ENCODE results near the gene EGLN3. TPM values are rescaled to one million over a fixed set of nuclear protein-coding genes. Genes with fewer than 3 reads are reported as not detected.
"Not testable (repeated sequence)": the region's sequence is repeated elsewhere in the genome, so short reads cannot be mapped to it uniquely, and the experiment has no call there.

The EGLN3 gene
- total RNA-seq, 1 donor from 2014 or later, result 51.0 TPM

DNA sequence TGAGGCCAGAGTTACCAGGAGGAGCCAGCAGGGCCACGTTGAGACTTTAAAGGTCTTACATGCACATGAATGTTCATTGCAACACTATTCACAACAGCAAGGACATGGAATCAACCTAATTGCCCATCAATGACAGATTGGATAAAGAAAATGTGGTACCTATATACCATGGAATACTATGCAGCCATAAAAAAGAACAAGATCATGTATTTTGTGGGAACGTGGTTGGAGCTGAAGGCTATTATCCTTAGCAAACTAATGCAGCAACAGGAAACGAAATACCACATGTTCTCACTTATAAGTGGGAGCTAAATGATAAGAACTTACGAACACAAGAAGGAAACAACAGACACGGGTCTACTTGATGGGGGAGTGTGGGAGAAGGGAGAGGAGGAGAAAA lies 11.6 kb upstream of the EGLN3 start:
- intact Hi-C loops (cut with micrococcal nuclease), result not testable (repeated sequence)

DNA sequence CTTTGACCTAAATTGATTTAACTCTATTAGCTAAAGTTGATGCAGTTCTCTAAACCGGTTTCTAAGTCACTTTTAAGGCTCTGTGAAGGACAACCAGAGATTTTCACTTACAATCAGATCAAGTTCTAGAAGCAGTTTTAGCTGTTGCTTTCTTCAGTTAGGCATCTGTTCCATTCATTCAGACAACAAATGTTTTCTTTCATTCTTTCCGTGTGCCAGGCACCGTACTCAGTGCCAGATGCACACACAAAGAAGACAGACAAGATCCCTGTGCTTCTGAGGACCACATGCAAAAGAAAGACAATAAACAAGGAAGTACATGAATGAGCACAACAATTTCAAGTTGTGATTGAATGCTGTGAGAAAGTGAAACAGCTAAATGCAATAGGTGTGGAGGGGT lies 11.1 kb upstream of the EGLN3 start:
- intact Hi-C loops (cut with micrococcal nuclease), result no loop called here

DNA sequence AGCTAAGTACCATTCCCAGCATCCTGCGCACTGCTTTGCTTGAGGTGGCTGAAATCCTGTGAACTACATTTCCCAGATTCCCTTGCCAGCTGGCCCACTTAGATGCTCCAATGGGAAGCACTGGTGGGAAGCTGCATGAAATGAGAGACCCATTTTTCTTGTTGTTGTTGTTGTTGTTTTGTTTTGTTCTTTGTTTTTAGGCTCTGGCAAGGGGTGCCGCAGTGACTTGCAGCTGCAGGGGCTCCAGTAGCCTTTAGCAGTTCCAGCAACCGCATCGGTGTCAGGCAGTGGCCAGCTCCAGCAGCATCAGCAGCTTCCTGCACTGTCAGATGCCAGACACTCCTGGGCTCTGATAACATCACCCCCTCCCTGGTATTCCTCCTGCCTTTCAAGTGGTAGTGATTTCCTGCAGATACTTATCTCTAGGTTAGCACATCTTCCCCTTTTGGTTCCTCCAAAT lies 8.8 kb upstream of the EGLN3 start:
- intact Hi-C loops (cut with micrococcal nuclease), result loop anchor here (10.0 kb wide), 1 partner anchor 575 kb away; the partner anchor contains the start of gene EAPP

DNA sequence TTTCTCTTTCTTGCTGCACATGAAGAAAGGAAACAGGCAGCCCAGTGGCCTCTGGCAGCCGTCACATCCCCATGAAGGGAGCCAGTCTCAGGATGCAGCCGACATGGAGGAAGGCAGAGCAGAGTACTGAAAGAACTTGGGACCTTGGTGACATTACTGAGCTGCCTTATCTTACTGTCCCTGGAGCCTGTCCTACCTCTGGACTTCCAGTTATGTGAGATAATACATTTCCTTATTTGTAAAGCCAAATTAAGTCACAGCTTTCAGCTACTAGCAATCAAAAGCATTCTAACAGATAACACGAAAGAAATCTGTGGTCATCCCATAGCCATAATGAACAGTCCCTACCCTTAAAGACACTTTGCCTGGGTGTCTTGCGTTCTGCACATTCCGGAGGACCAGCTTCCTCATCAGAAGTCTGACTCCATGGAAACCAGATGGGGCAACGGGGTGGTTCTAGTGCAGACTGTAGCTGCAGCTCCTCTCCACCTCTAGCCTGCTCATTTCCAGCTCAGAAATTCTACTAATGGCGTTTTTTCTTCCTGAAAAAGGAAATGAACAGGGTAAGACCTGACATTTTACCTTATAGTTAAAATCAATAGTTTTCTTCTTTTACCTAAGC lies 7.8 kb upstream of the EGLN3 start:
- intact Hi-C loops (cut with micrococcal nuclease), result loop anchor here (10.0 kb wide), 1 partner anchor 576 kb away; the partner anchor contains the start of gene EAPP

DNA sequence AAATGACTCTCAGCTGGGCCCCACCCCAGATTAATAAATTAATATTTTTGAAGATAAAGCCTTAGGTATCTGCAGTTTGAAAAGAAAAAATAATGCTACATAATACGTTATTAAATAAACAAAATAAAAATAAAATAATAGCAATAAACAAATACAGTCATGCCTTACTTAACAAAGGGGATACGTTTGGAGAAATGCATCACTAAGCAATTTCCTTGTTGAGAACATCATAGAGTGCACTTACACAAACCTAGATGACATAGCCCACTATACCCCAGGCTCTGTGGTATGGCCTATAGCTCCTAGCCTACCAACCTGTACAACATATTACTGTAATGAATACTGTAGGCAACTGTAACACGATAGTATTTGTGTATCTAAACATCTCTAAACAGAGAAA lies 7.1 kb upstream of the EGLN3 start:
- intact Hi-C loops (cut with micrococcal nuclease), result loop anchor here (10.0 kb wide), 1 partner anchor 577 kb away; the partner anchor contains the start of gene EAPP

DNA sequence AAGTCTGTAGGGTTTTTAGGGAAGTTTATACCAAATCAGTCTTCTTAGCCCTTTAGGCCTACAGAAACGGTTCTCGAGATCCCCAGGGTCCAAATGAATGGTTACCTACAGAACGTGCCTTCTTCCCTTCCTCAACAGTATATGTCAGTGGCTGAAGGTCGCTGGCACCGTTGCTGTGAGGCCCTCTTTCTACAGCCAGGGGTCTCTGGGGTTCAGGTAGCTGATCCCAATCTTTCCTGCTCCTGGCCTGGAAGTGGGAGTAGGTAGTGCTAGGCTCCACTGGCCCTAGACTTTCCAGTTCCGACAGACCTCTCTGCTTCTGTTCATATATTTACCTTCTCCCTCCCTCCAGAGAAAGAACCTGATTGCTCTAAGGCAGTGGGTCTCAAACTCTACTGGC lies 6.4 kb upstream of the EGLN3 start:
- intact Hi-C loops (cut with micrococcal nuclease), result loop anchor here (10.0 kb wide), 1 partner anchor 578 kb away; the partner anchor contains the start of gene EAPP

DNA sequence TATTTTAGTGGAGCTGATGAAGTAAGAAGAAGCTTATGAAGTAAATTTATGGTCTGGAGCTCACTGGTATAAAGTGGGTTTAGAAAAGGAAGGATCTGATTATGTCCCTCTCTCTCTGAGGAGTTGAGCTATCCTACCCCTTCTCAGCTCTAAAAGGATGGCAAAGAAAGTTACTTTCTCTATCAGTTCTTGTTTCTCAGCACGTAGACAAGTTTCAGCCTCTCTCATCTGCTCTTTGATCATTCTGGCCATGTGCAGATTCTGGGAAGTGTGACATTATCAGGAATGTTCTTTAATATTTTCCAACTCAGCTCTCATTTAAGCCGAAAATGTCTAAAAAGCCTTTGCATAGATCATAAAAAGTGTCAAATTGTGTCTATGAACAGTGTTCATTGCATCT lies 5.8 kb upstream of the EGLN3 start:
- intact Hi-C loops (cut with micrococcal nuclease), result loop anchor here (10.0 kb wide), 1 partner anchor 578 kb away; the partner anchor contains the start of gene EAPP

DNA sequence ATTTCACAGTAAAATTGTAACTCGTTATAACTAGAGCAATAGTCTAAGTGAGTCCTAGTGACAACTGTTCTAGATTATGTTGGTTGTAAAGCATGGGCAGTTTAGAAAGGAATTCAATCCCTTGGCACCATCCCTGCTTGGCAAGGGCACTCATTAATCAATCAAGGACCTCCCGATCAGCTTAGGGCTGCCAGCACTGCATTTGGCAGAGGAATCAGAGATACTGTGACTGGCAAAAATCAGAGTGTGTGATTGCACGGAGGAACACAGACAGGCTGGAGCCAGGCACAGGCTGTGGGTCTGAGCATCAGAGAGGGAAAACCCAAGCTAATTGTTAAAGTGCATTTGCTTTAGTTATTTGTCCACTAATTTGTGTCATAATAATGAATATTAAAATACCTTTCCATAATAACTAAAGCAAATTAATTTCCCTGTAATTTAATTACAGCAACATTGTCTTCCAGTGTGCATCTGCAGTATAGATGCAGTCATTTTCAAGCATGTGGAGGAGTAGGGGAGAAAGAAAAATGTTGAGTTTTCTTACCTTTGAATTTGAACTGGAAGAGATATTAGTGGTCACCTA lies 3.2 kb upstream of the EGLN3 start:
- intact Hi-C loops (cut with micrococcal nuclease), result loop anchor here (5.0 to 10.0 kb wide), 4 partner anchors 63 to 581 kb away; partner anchors contain the start of gene EAPP

DNA sequence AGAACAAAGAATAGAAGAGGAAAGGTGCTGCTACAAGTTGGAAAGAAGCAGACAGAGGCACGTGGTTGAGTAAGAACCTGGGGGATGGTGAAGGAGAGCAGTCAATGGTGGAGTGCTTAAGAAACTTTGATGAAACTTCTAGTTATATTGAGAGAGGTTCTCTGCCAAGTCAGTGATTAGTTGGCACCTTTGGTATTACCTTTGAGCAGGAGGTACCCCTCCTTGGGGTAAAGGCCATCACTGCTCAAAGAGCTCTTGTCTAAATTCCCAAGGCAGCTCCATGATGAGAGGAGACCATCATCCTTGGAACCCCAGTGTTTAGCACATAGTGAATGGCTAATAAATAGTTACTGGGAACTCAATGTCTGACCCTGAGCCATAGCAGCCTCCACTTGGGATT lies 1.7 kb upstream of the EGLN3 start:
- intact Hi-C loops (cut with micrococcal nuclease), result loop anchor here (5.0 to 10.0 kb wide), 4 partner anchors 65 to 582 kb away; partner anchors contain the start of gene EAPP

DNA sequence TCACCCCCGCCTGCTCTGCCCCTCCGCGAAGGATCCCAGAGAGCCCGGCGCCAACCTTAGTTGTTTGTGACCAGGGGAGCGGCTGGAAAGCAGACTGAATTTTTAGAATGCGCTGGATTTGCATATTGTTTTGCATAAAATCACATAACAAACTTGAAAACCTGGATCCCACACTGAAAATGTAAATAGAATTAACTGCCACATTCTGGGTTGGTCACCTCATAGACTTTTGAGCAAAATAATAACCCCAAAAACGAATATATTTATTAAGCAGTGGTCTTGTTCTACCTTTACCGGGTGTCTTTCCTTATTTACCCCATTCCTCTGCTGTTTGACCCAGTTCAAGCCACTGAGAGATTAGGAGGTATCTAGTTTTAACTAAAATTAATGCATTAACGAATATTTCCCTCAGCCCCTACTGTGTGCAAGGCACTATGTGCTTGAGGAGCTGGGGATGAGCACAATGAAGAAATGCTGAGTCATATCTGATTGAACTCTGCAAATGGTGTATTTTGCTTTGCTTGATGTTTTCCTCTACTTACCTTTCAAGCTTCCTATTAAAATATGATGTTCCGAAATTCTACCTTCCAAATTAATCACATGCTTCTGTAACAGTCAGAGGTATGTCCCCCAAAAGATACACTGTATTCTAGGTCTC lies 438 bp upstream of the EGLN3 start:
- intact Hi-C loops (cut with micrococcal nuclease), result loop anchor here (2.0 to 10.0 kb wide), 5 partner anchors 66 to 583 kb away; partner anchors contain the start of genes EAPP and SPTSSA

DNA sequence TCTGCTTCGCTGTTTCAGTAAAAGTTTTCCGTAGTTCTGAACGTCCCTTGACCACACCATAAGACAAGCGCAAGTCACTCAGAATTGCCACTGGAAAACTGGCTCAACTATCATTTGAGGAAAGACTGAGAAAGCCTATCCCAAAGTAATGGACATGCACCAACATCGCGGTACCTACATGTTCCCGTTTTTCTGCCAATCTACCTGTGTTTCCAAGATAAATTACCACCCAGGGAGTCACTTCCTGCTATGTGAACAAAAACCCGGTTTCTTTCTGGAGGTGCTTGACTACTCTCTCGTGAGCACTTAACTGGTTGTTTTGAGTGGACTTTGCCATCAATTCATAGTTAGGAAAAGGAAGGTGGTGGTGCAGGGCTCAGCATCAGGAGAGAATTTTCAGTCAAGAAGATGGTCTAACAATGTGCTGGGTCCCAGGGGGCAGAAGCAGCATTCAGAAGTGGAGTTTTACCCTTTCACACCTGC lies 1.4 kb downstream of the EGLN3 start:
- intact Hi-C loops (cut with micrococcal nuclease), result loop anchor here (2.0 to 10.0 kb wide), 3 partner anchors 115 to 278 kb away; no protein-coding TSS in a partner anchor

DNA sequence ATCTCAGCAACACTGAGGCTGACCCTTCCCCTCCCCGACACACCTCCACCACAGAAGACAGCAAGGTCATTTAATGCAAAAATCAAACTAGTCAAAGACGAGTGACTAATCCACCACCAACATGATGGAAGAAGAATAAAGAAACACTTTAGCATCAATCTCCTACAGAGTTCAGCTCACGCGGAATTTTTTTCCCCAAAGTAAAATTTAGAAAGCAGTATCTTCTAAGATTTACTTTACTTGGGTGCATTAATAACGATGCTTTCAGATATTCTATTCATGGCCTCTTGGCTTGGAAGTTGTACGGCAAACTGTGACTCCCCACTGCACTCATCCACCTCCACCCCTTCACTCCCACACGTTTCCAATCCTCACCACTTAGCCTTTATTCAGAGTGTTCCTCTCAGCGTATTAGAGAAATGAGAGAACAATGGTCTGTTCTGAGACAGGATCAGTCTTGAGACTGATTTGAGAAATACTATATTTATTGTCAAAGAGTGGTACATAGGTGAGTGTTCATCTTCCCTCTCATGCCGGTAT lies 1.9 kb downstream of the EGLN3 start:
- intact Hi-C loops (cut with micrococcal nuclease), result loop anchor here (2.0 to 10.0 kb wide), 3 partner anchors 114 to 278 kb away; no protein-coding TSS in a partner anchor

DNA sequence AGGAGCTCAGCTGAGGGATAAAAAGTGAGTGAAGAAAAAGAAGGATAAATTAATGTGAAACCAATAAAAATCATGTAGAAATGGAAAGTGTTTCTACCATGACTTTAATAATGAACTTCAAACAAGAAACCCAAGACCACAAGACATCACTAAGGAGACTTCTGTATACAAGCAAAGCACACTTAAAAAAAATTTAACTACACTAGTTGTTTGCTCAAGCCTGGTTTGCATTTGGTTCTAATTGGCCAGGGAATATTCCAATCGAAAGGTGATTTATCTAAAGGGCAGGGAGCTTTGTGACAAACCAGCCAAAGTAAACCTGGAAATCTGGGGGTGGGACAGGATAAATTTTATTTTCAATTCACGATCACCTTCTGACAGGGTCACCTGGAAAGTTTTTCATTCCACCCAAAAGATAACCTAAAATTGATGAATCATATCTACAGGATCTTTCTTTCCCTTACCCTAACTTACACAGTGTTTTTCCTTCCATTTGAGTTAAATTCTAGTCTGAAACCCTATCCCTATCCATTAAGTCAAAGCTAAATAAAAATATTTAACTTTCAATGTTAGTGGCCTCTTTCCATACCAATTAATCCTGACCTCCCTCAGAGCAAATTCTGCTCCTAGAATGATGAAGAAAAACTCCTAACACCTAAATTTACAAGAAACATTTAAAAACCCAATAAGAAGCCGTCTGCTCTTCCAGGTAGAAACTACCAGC lies 2.6 kb downstream of the EGLN3 start:
- intact Hi-C loops (cut with micrococcal nuclease), result loop anchor here (2.0 to 10.0 kb wide), 3 partner anchors 114 to 279 kb away; no protein-coding TSS in a partner anchor

DNA sequence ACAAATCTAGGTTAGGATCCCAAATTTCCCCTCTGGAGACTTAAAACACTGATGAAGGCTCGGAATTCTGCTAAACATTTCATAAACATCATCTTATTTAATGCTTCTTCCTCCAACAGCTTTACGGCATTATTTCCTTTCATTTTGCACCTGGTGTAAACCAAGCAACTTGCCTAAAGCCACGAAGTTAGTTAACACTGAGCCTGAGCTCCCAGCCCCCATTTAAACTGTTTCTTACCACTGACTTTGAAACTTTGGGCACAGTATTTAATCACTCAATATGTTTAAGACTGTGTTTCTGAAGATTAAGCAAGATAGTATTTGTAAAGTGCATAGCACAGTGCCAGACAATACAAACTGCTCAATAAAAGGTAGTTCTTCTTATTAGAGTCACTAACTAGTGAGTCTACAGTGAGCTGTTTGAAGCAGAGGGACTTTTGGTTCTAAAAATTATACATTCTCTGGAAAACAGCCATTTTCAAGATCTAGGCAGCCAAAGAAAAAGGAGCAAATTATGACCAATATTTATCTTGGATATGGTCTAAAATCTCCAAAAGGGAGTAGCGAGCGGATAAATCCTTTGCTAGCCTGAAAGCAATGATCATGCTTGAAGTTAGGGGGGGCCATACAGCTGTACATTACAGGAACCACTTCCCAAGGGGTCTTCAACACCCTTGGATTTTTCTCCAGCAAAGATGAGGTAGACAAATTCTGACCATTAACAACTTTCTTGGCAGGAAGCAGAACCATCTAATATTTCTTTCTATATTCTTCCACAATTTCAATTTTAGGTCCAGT lies 4.0 kb downstream of the EGLN3 start:
- intact Hi-C loops (cut with micrococcal nuclease), result loop anchor here (5.0 to 10.0 kb wide), 2 partner anchors 112 to 280 kb away; no protein-coding TSS in a partner anchor

DNA sequence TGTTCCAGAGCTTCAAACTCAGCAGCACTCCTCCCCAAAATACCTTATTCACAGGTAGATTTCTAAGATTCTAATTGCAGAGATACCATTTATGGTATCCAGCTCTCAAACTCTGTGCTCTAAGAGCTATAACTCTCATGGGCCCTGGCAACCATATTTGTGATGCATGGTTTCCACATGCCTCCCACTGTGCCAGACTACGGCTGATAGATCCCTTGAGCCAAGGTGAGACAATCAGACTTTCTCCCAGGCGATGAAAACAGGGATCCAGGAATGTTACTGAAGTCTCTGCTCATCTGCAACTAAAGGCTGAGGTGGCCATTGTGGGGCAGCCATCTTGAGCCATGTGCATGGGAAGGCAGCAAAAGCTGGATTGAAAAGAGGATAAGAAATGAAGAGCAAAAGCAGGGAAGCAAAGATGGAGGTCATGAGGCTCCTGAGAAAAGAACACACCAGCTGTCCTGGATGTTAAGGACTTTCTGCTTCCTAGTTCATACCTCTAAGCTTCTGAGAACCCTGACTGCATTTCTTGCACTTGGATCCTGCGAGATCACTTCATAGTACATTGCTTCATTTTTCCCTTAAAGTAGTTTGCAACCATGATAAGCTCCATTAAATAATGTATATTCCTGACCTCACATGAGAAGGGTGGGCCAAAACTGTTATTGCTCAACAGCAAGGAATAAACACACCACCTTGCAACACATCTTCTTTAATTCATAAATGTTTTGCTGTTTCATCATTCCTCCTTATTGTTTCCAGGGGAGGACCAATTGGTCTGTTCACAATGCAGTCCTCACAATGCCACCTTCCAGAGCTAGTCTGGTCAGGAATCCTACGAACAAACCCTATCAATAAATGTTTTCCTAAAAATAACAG lies 5.4 kb downstream of the EGLN3 start:
- intact Hi-C loops (cut with micrococcal nuclease), result loop anchor here (5.0 to 10.0 kb wide), 2 partner anchors 111 to 282 kb away; no protein-coding TSS in a partner anchor

DNA sequence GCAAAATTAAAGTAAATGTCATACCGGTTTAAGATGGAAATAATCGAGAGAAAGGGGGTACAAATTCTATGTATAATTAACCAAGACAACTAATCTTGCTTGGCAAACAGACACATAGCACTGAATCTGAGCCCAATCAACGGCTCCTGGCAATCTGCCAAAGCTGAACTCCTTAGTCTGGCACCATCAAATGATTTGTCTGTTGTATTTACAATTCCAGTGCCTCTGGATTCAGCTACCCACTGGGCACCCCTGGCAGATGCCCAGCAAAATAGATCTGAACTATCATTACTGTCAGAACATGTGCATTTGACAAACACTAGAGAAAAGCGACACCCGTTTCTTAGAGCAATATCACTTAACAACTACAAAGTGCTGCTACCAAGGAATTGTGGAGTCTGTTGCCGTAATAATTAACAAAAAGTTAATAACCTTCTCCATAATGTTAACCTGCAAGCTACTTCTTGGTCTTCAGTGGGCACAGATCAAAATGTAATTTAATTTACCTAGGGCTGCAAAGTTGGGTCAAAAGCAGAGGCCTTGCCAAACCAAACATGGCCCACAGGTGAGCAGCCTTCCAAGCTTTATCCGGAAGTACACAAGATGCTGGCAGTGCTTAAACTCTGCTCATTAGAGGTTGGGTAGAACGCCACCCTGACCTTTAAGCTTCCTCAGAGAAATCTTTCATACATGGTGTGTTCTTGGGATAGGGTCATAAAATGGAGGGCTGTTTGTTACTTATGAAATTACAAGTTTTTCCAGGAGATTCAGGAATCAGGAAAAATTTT lies 7.6 kb downstream of the EGLN3 start:
- intact Hi-C loops (cut with micrococcal nuclease), result loop anchor here (10.0 kb wide), 1 partner anchor 108 kb away; no protein-coding TSS in a partner anchor

DNA sequence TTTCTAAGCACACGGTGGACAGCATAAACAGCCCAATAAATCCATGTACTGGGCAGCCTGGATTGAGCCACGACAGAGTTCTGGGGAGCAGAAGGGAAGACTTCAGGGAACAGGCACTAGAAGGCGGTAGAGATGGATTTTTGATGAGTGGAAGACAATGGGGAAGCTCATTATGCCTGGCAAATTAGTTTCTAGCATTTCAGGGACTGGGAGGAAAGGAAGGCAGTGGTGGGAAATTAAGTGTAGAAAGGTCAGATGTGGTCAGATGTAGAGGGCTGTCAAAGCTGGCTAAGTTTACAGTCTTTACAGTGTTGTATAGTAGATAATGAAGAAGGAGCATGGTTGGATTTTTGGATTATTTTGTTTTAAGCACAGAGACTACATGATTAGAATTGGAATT lies 9.2 kb downstream of the EGLN3 start:
- intact Hi-C loops (cut with micrococcal nuclease), result loop anchor here (10.0 kb wide), 1 partner anchor 107 kb away; no protein-coding TSS in a partner anchor

Measured in T-helper 2 cell treated with Interferon-gamma antibody and Interleukin-4, amounts not matched to agents 100 ng/mL and 5 ng/mL, for 36 hours (primary cell).